SK-N-SH treated with all-trans-retinoic acid at 6 μM for 48 hours (cell line): ENCODE data around the gene SWSAP1.
"Not testable (repeated sequence)": the region's sequence is repeated elsewhere in the genome, so short reads cannot be mapped to it uniquely, and the experiment has no call there.

Source experiments
- ATAC-seq: fragments of 200-7000 bp; cut with Tn5 transposase; 3 replicates; pipeline ENCODE4 v1.9.1; 2020; ENCODE audit warnings: mild to moderate bottlenecking, moderate library complexity
- ARNTL ChIP-seq: fragments of 450-650 bp; formaldehyde crosslinking; IDR thresholded peaks from 2 replicates; pipeline ENCODE4 v1.5.0; 2020; ENCODE audit warnings: low read depth, mild to moderate bottlenecking, moderate library complexity, borderline replicate concordance
- BACH2 ChIP-seq: fragments of 250-450 bp; sonication (Bioruptor Pico); IDR thresholded peaks from 2 replicates; pipeline ENCODE4 v1.9.0; 2021; ENCODE audit warnings: mild to moderate bottlenecking, borderline replicate concordance
- CSDC2 ChIP-seq: fragments of 250-450 bp; sonication (Bioruptor Pico); IDR thresholded peaks from 2 replicates; pipeline ENCODE4 v1.5.0; 2020; ENCODE audit warnings: mild to moderate bottlenecking, moderate library complexity
- ESRRG ChIP-seq: fragments of 250-450 bp; sonication (Bioruptor Pico); IDR thresholded peaks from 2 replicates; pipeline ENCODE4 v1.6.1; 2021; ENCODE audit warnings: mild to moderate bottlenecking
- GLIS3 ChIP-seq: fragments of 250-450 bp; sonication (Bioruptor Pico); IDR thresholded peaks from 2 replicates; pipeline ENCODE4 v1.5.0; 2020; ENCODE audit warnings: mild to moderate bottlenecking, moderate library complexity
- ISL1 ChIP-seq: fragments of 250-450 bp; sonication (Bioruptor Pico); IDR thresholded peaks from 2 replicates; pipeline ENCODE4 v2.1.2; 2022; ENCODE audit warnings: mild to moderate bottlenecking, moderate library complexity
- OSR1 ChIP-seq: fragments of 250-450 bp; sonication (Bioruptor Pico); IDR thresholded peaks from 2 replicates; pipeline ENCODE4 v1.8.0; 2022; ENCODE audit warnings: moderate library complexity, mild to moderate bottlenecking, inconsistent platforms
- PPARA ChIP-seq: fragments of 250-450 bp; sonication (Bioruptor Pico); IDR thresholded peaks from 2 replicates; pipeline ENCODE4 v1.5.0; 2020; ENCODE audit warnings: mild to moderate bottlenecking, borderline replicate concordance
- SNAI2 ChIP-seq: fragments of 250-450 bp; sonication (Bioruptor Pico); IDR thresholded peaks from 2 replicates; pipeline ENCODE4 v1.5.0; 2020; ENCODE audit warnings: mild to moderate bottlenecking, moderate library complexity
- TCF4 ChIP-seq: fragments of 250-450 bp; sonication (Bioruptor Pico); IDR thresholded peaks from 2 replicates; pipeline ENCODE4 v1.8.0; 2021; ENCODE audit warnings: mild to moderate bottlenecking, moderate library complexity, borderline replicate concordance
- TOX ChIP-seq: fragments of 250-450 bp; sonication (Bioruptor Pico); IDR thresholded peaks from 2 replicates; pipeline ENCODE4 v1.8.0; 2021; ENCODE audit warnings: mild to moderate bottlenecking, moderate library complexity, borderline replicate concordance
- ZC3H10 ChIP-seq: fragments of 250-450 bp; sonication (Bioruptor Pico); IDR thresholded peaks from 2 replicates; pipeline ENCODE4 v1.5.1; 2021; ENCODE audit warnings: mild to moderate bottlenecking, moderate library complexity
- ZFP3 ChIP-seq: fragments of 250-450 bp; sonication (Bioruptor Pico); IDR thresholded peaks from 2 replicates; pipeline ENCODE4 v1.5.0; 2020; ENCODE audit warnings: mild to moderate bottlenecking, moderate library complexity
- ZNF565 ChIP-seq: fragments of 450-650 bp; formaldehyde crosslinking; conservative IDR thresholded peaks from 2 replicates; pipeline ENCODE4 v1.5.0; 2020; ENCODE audit warnings: low read depth, mild to moderate bottlenecking, moderate library complexity
- ZNF70 ChIP-seq: fragments of 450-650 bp; formaldehyde crosslinking; IDR thresholded peaks from 2 replicates; pipeline ENCODE4 v1.5.0; 2020; ENCODE audit warnings: mild to moderate bottlenecking, moderate library complexity
- ZNF8 ChIP-seq: fragments of 450-650 bp; formaldehyde crosslinking; IDR thresholded peaks from 2 replicates; pipeline ENCODE4 v1.5.0; 2020; ENCODE audit warnings: mild to moderate bottlenecking, moderate library complexity
- TF ChIP-seq, protein P1 (sequence below): fragments of 250-450 bp; sonication (Bioruptor Pico); IDR thresholded peaks from 2 replicates; pipeline ENCODE4 v1.5.0; 2020; ENCODE audit warnings: mild to moderate bottlenecking, moderate library complexity
- TF ChIP-seq, protein P2 (sequence below): fragments of 250-450 bp; sonication (Bioruptor Pico); IDR thresholded peaks from 2 replicates; pipeline ENCODE4 v1.5.1; 2020; ENCODE audit warnings: low read depth, mild to moderate bottlenecking, moderate library complexity
- TF ChIP-seq, protein P3 (sequence below): fragments of 250-450 bp; sonication (Bioruptor Pico); IDR thresholded peaks from 2 replicates; pipeline ENCODE4 v1.5.1; 2021; ENCODE audit warnings: mild to moderate bottlenecking, moderate library complexity
- TF ChIP-seq, protein P4 (sequence below): fragments of 250-450 bp; sonication (Bioruptor Pico); IDR thresholded peaks from 2 replicates; pipeline ENCODE4 v1.8.0; 2020; ENCODE audit warnings: mild to moderate bottlenecking, moderate library complexity, borderline replicate concordance
- TF ChIP-seq, protein P5 (sequence below): fragments of 250-450 bp; sonication (Bioruptor Pico); IDR thresholded peaks from 2 replicates; pipeline ENCODE4 v1.8.0; 2021; ENCODE audit warnings: low read depth, mild to moderate bottlenecking, moderate library complexity, borderline replicate concordance

Gene SWSAP1

DNA sequence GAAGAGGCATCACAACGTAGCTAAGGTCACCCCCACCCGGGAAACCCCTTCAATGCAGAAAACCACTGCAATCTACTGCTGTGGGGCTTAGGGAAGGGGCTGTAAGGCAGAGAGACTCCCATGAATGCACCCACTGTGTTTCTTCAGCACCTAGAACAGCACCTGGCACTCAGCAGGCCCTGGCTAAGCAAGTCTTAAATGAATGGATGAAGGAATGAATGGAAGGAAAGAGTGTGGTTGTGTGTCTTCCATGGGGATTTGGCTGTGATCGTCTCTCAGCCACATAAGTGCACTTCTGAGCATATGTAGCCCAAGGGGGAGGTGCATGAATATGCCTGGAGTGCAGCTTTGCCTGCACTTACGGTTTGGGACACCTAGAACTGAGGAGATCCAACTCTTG, 25.3 kb upstream of the SWSAP1 start:
- no peak for ATAC-seq
- TF ChIP-seq ZC3H10 (CRISPR knock-in tag) (no peak), ESRRG (CRISPR knock-in tag) (no peak), GLIS3 (no peak), OSR1 (CRISPR knock-in tag) (no peak), ZNF8 (CRISPR knock-in tag) (no peak), TCF4 (CRISPR knock-in tag) (no peak), PPARA (no peak), ISL1 (CRISPR knock-in tag) (no peak), TOX (CRISPR knock-in tag) (no peak), SNAI2 (CRISPR knock-in tag) (no peak), ARNTL (CRISPR knock-in tag) (no peak), CSDC2 (CRISPR knock-in tag) (no peak), ZNF565 (CRISPR knock-in tag) (no peak), ZFP3 (CRISPR knock-in tag) (no peak), ZNF70 (CRISPR knock-in tag) (no peak)
- TF ChIP-seq, protein P1, sequence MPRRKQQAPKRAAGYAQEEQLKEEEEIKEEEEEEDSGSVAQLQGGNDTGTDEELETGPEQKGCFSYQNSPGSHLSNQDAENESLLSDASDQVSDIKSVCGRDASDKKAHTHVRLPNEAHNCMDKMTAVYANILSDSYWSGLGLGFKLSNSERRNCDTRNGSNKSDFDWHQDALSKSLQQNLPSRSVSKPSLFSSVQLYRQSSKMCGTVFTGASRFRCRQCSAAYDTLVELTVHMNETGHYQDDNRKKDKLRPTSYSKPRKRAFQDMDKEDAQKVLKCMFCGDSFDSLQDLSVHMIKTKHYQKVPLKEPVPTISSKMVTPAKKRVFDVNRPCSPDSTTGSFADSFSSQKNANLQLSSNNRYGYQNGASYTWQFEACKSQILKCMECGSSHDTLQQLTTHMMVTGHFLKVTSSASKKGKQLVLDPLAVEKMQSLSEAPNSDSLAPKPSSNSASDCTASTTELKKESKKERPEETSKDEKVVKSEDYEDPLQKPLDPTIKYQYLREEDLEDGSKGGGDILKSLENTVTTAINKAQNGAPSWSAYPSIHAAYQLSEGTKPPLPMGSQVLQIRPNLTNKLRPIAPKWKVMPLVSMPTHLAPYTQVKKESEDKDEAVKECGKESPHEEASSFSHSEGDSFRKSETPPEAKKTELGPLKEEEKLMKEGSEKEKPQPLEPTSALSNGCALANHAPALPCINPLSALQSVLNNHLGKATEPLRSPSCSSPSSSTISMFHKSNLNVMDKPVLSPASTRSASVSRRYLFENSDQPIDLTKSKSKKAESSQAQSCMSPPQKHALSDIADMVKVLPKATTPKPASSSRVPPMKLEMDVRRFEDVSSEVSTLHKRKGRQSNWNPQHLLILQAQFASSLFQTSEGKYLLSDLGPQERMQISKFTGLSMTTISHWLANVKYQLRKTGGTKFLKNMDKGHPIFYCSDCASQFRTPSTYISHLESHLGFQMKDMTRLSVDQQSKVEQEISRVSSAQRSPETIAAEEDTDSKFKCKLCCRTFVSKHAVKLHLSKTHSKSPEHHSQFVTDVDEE (CRISPR knock-in tag), result no peak
- TF ChIP-seq, protein P2, sequence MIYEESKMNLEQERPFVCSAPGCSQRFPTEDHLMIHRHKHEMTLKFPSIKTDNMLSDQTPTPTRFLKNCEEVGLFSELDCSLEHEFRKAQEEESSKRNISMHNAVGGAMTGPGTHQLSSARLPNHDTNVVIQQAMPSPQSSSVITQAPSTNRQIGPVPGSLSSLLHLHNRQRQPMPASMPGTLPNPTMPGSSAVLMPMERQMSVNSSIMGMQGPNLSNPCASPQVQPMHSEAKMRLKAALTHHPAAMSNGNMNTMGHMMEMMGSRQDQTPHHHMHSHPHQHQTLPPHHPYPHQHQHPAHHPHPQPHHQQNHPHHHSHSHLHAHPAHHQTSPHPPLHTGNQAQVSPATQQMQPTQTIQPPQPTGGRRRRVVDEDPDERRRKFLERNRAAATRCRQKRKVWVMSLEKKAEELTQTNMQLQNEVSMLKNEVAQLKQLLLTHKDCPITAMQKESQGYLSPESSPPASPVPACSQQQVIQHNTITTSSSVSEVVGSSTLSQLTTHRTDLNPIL (CRISPR knock-in tag), result no peak
- TF ChIP-seq, protein P3, sequence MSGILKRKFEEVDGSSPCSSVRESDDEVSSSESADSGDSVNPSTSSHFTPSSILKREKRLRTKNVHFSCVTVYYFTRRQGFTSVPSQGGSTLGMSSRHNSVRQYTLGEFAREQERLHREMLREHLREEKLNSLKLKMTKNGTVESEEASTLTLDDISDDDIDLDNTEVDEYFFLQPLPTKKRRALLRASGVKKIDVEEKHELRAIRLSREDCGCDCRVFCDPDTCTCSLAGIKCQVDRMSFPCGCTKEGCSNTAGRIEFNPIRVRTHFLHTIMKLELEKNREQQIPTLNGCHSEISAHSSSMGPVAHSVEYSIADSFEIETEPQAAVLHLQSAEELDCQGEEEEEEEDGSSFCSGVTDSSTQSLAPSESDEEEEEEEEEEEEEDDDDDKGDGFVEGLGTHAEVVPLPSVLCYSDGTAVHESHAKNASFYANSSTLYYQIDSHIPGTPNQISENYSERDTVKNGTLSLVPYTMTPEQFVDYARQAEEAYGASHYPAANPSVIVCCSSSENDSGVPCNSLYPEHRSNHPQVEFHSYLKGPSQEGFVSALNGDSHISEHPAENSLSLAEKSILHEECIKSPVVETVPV, result no peak
- TF ChIP-seq, protein P4, sequence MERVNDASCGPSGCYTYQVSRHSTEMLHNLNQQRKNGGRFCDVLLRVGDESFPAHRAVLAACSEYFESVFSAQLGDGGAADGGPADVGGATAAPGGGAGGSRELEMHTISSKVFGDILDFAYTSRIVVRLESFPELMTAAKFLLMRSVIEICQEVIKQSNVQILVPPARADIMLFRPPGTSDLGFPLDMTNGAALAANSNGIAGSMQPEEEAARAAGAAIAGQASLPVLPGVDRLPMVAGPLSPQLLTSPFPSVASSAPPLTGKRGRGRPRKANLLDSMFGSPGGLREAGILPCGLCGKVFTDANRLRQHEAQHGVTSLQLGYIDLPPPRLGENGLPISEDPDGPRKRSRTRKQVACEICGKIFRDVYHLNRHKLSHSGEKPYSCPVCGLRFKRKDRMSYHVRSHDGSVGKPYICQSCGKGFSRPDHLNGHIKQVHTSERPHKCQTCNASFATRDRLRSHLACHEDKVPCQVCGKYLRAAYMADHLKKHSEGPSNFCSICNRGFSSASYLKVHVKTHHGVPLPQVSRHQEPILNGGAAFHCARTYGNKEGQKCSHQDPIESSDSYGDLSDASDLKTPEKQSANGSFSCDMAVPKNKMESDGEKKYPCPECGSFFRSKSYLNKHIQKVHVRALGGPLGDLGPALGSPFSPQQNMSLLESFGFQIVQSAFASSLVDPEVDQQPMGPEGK, result no peak
- TF ChIP-seq, protein P5, sequence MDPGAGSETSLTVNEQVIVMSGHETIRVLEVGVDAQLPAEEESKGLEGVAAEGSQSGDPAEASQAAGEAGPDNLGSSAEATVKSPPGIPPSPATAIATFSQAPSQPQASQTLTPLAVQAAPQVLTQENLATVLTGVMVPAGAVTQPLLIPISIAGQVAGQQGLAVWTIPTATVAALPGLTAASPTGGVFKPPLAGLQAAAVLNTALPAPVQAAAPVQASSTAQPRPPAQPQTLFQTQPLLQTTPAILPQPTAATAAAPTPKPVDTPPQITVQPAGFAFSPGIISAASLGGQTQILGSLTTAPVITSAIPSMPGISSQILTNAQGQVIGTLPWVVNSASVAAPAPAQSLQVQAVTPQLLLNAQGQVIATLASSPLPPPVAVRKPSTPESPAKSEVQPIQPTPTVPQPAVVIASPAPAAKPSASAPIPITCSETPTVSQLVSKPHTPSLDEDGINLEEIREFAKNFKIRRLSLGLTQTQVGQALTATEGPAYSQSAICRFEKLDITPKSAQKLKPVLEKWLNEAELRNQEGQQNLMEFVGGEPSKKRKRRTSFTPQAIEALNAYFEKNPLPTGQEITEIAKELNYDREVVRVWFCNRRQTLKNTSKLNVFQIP, result no peak

DNA sequence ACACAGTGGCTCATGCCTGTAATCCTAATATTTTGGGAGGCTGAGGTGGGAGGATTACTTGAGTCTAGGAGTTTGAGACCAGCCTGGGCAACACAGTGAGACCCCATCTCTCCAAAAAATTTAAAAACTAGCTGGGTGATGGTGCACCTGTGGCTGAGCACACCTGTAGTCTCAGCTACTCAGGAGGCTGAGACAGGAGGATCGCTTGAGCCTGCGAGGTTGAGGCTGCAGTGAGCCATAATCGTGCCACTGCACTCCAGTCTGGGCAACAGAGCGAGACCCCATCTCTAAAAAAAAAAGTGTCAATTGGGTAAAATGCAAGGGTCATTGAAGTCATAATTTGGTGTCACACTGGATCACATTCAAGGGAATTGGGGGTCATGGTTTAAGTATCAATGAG, 20.4 kb upstream of the SWSAP1 start:
- ATAC-seq, result not testable (repeated sequence)

DNA sequence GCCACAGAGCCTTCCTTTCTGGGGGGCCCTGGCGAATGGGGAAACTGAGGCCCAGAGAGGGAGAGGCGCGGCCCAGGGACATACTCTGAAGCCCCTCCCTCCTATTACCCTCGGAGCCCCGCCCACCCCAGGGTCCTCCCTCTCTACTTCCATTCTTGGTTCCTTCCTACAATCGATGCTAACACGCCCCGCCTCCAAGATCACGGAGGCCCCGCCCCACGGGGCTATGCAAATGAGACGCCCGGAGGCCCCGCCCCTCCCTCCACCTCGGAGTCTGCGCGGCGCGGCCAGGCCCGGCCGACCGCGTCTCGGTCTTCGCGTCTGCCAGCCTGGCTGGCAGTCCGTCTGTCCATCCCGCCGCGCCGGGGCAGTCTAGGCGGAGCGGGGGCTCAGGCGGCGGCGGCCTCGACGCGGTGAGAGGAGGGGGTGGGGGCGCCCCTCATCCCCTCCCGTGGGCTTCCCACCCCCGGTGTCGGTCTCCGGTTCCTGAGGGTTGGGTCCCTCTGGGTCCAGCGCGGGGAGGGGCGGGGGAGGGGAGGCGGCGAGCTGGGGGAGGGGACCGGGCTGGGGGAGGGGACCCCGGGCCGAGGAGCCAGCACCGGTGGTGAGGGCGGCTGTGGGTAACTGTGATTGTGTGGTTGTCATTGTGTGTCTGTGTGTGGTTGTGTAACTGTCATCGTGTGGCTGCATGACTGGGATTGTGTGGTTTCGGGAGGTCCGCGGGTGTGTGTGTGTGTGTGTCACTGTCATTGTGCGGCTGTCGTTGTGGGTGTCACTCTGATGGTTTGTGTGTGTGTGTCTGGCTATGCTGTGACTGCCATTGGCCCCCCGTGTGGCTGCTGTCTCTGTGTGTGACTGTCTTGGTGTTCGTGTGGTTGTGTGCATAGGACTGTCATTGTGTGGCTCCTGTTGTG, 19.0 kb upstream of the SWSAP1 start, which contains the start of gene PLPPR2:
TSS of gene PLPPR2 (plus strand) at position 273 of the 914 bp plus-strand sequence. CDS start 2,242 bp downstream, outside the sequence.
- no peak for TF ChIP-seq SNAI2 (CRISPR knock-in tag)
- TF ChIP-seq ZFP3 (CRISPR knock-in tag), result no peak
- TF ChIP-seq BACH2 (CRISPR knock-in tag), result no peak
- TF ChIP-seq ZNF70 (CRISPR knock-in tag), result peak; percentile 57; the same call in 1 of the 2 replicates
- TF ChIP-seq, all 23 proteins: peak for 1
- peak; percentile 99 for ATAC-seq
